NCI-H1930 (cell line): ENCODE data around the gene CFAP97.
"Not testable (repeated sequence)": the region's sequence is repeated elsewhere in the genome, so short reads cannot be mapped to it uniquely, and the experiment has no call there.

Experiments
- DNase-seq, 2 experiments: peaks; one replicate each; lab custom pipeline; 2025; lab: John Stamatoyannopoulos, UW

The CFAP97 gene

DNA sequence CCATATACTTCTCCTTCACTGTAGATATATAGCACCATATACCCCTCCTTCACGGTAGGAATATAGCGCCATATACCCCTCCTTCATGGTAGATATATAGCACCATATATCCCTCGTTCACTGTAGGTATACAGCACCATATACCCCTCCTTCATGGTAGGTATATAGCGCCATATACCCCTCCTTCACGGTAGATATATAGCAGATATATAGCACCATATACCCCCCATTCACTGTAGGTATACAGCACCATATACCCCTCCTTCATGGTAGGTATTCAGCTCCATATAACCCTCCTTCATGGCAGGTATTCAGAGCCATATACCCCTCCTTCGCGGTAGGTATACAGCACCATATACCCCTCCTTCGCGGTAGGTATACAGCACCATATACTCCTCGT lies 18.1 kb upstream of the CFAP97 start:
- no peak for DNase-seq

DNA sequence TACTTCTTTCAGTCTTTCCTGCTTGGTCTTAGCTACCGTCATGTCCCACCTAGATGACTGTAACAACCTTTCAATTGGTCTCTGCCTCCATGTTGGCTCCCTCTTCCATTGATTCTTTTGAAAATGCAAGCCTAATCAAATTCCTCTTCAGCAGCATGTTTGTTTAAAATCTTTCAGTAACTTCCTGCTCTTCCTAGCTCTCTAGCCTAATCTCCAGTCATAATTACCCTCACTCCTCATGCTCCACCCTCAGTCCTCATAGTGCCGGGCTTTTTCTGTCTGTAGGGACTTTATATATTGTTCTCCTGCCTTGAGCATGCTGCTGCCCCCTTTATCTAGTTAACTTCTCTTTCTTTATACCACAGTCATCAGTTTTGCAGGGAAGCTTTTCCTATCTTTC lies 17.7 kb upstream of the CFAP97 start:
- DNase-seq: no peak

DNA sequence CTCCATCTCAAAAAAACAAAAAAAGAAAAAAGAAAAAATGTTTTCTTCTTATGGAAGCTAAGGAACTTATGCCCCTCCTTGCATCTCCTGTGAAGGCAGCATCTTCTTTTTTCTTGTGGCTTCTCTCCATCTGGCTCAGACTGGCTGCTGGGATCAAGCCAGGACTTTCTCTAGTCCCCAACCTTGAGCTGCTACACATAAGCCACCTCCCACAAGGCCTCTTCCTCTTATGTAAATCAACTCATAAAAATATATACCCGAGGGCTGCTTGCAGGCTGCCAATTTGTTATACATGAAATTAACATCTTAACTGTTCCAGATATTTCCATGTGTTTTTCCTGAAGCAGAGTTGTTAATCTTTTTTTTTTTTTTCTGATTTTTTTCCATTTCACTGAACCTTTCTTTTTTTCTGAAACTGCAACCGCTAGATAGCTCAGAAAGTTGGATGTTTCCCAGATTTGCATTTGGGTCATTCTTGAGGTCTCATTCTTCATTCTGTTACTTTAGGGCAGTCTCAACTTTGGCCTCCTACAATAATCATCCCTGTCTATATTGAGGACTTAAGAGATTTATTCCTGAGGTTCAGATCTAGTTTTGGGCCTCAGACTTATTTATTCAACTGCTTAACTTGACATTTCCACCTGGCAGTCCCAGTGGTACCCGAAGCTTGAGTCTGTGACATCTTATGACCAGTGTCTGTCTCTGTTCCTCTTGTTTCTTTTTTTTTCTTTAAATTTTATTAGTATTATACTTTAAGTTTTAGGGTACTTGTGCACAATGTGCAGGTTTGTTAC lies 15.9 kb upstream of the CFAP97 start:
- DNase-seq: no peak

GRCh38 chr4:185218312-185218711 lies 14.5 kb upstream of the CFAP97 start:
- no peak for DNase-seq

- no peak for DNase-seq
These were observed 13.7 kb upstream of the CFAP97 start for GRCh38 chr4:185217408-185217975.

DNA sequence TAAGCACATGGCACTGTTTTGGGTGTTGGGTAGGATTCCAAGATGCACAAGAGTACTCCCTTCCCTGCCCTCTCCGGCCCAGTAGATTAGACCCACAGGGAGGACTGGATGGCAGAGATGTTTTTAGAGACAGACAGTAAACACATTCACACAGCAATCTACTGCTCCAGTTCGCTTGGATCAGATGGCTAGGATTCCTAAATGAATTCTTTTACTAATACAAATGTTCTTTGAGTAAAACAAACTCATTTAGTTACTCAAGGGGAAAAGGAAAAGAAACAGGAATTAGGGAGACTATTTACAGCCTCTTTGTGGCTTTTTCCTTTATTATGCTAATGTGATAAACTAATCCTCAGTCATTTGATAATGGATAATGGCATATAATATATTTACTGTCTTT lies 11.5 kb upstream of the CFAP97 start:
- no peak for DNase-seq

DNA sequence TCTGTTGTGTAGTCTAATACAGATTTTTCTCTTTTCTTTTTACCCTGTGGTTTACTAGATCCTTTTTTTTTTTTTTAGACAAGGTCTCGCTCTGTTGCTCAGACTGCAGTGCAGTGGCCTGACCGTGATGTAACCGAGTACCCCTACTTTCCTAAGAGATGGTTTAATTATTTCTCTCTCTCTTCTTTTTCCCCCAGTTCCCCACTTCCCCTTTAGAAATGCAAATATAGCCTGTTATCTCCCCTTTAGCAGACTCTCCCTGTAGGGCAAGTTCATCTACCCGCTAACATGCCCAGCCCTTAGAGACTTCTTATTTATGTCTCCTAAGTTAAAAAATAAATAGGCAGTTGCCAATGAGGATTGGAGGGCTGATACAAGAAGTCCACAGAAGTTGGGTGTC lies 10.1 kb upstream of the CFAP97 start:
- no peak for DNase-seq

DNA sequence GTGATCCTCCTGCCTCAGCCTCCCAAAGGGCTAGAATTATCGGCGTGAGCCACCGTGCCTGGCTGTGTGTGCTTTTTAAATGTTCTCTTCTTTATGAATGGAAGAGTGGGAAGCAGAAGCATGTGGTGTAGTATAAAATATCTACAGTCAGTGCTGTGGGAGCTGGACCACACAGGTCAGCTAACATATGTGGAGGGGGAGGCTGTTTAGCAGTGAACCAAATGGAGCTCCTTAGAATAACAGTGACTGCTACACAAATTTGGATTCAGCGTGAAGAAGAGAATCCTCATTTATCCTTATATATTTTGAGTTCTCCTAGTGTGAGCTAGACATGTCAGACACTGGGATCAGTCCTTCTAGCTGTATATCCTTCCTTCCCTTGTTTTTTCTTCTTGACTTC lies 8.8 kb upstream of the CFAP97 start:
- DNase-seq: no peak

DNA sequence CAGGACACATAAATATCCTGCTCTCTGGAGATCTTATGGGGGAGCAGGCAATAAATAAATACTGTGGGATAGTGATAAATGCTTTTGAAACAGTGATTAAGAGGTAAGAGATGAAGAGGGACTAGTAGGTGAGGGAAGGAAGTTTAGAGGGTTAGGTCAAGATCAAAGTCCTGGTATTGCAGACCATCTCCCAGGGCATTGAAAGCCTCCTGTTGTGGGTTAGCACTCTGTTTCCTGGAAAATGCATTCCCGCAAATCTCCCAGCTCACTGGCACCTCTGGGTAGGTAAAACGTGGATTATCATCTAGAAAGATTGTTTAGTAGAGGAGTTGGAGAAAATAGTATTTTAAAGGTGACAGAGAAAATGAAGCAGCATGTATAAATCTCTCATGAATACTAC lies 7.8 kb upstream of the CFAP97 start:
- no peak for DNase-seq

GRCh38 chr4:185211035-185211434 lies 7.2 kb upstream of the CFAP97 start:
- no peak for DNase-seq

GRCh38 chr4:185210102-185210981 lies 6.5 kb upstream of the CFAP97 start:
- DNase-seq: no peak

GRCh38 chr4:185209852-185210101 lies 6.0 kb upstream of the CFAP97 start:
- not testable (repeated sequence) for DNase-seq

DNA sequence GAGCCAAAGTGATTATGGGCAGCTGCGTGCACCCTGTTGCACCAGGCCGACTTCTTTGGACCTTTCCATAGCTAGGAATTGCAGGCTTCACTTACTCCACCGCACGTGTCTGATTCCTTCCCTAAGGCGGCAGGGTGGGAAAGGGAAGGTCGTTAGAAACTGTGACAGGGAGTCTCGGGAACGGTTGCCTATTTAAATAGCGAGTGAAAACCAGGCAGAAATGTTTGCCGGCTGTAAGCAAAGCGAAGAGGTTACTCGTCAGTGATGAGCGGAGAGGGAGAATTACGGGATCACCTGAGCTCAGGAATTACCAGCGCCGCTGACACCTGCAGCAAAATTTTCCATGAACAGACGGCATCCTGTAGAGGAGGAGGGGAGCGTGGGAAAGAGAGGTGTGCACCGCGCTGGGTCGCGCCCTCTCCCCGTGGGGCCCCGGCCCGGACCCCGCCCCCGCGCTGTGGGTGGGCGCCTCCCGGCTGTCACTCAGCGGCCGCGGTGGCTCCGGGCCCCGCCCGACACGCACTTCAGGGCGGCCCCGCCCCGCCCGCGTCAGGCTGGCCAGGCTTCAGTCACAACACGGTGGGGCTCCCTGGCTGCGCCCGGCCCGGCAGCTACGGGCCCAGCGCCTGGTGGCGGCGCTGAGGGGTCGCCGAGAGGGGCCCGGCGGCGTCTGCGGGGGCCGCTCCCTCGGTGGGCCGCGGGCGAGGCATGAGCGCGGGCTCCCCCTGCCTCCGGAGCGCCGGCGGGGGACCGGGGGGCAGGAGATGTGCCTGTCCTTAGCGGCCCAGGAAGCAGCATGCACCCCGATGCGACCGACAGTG lies 5.4 kb upstream of the CFAP97 start, which contains the start of gene SNX25:
TSS of gene SNX25 (plus strand) at position 568 of the 821 bp plus-strand sequence. CDS start at position 797, 229 bp downstream.
- peak; percentile 69 to 82 for DNase-seq

GRCh38 chr4:185207466-185207865 lies 3.7 kb upstream of the CFAP97 start:
- no peak for DNase-seq

- DNase-seq: no peak
These were observed 2.0 kb upstream of the CFAP97 start for GRCh38 chr4:185205697-185206342.

DNA sequence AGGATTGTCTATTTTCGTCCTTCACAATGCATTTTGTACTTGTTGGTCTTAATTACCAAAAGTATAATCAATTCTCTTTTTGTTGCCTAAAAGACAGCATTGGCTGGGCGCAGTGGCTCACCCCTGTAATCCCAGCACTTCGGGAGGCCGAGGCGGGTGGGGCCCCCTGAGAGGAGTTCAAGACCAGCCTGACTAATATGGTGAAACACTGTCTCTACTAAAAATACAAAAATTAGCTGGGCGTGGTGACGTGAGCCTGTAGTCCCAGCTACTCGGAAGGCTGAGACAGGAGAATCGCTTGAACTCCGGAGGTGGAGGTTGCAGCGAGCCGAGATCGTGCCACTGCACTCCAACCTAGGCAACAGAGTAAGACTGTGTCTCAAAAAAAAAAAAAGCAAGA lies 1.3 kb upstream of the CFAP97 start:
- not testable (repeated sequence) for DNase-seq

- DNase-seq: no peak
These were observed 574 bp upstream of the CFAP97 start for GRCh38 chr4:185204238-185204910.

GRCh38 chr4:185202984-185203485 lies 765 bp downstream of the CFAP97 start:
- DNase-seq: peak in 1 of 2 experiments; percentile 3

DNA sequence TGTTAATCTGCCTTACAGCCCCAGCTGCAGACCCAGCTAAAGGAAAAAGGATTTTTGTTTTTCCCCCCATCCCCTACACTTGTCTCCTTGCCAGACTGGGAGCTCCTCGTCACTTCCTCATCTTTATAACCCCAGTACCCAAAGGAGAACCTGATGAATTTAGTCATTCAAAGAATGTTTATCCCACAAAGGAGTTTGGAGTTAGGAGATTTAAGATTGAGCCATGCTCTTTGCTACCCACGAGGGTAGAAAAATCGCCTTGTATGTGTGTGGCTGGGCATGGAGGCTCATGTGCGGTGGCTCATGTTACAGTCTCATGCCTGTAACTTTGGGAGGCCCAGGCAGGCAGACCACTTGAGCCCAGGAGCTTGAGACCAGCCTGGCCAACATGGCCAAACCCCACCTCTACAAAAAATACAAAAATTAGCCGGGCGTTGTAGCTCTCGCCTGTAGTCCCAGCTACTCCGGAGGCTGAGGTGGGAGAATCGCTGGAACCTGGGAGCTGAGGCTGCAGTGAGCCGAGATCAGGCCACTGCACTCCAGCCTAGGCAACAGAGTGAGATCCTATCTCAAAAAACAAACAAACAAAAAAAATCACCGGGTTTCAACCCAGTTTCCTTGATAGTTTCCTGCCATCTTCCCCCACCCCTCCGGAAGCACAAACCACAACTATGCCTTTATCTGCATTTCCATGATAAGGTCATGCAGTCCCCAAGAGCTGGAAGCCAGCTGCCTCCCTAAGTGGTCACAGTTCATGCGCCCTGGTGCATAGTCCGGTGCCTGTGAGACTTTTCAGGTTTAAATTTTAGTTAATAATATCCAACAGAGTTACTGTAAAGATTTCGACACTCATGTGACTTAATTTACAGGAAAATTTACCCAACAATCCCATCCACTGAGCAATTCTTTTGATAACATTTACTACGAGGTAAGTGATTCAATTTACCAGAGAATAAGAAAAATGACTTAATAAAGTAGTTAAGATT lies 1.5 kb downstream of the CFAP97 start:
- DNase-seq: no peak

GRCh38 chr4:185198189-185198588 lies 5.6 kb downstream of the CFAP97 start:
- not testable (repeated sequence) for DNase-seq
